Retinal pigment epithelial cell (primary cell): ENCODE measurements around the gene FBXO31.

Source experiments
- DNase-seq: peaks from one replicate; pipeline ENCODE4 v3.0.0-alpha.2; 2010; ENCODE audit warnings: low read depth
- H3K4me3 ChIP-seq: 2 replicates; pipeline ENCODE4 v1.5.1; 2011; ENCODE audit warnings: mild to moderate bottlenecking, low read length, control low read depth, moderate library complexity
- CTCF ChIP-seq: conservative IDR thresholded peaks from 2 replicates; pipeline ENCODE4 v1.5.1; 2011; ENCODE audit warnings: low read depth, low read length, control low read depth, inconsistent platforms

The FBXO31 gene

GRCh38 chr16:87351320-87351698 is 32.3 kb downstream of the FBXO31 start:
- H3K4me3 ChIP-seq, result no peak overlapping the region
- DNase-seq, result no peak

GRCh38 chr16:87350681-87351319 is 32.8 kb downstream of the FBXO31 start:
- TF ChIP-seq CTCF, result no peak
- no peak for DNase-seq
- H3K4me3 ChIP-seq, result no peak overlapping the region

More at GRCh38 chr16:87351320-87351698, 32.3 kb downstream of the FBXO31 start:
- TF ChIP-seq CTCF, result no peak

GRCh38 chr16:87350031-87350430 is 33.5 kb downstream of the FBXO31 start:
- TF ChIP-seq CTCF, result no peak
- DNase-seq, result no peak
- no peak overlapping the region for H3K4me3 ChIP-seq

GRCh38 chr16:87348616-87349157 is 34.9 kb downstream of the FBXO31 start:
- H3K4me3 ChIP-seq, result no peak overlapping the region
- DNase-seq, result no peak
- no peak for TF ChIP-seq CTCF

- DNase-seq, result no peak
- H3K4me3 ChIP-seq, result no peak overlapping the region
- no peak for TF ChIP-seq CTCF
Measured at GRCh38 chr16:87347932-87348615, 35.5 kb downstream of the FBXO31 start.

- no peak for DNase-seq
- no peak overlapping the region for H3K4me3 ChIP-seq
- no peak for TF ChIP-seq CTCF
Measured at GRCh38 chr16:87346517-87347060, 37.0 kb downstream of the FBXO31 start.
